Loucy (cell line): Measurements from ENCODE around the gene GREB1L.

ENCODE experiments used
- H2AFZ ChIP-seq: fragments of 200-600 bp; sonication (generic); 2 replicates; pipeline ENCODE4 v1.6.0; 2016; ENCODE audit warnings: antibody characterized with exemption, mild to moderate bottlenecking, low read length, moderate library complexity
- H3F3A ChIP-seq: fragments of 200-600 bp; 2 replicates; pipeline ENCODE4 v1.6.0; 2016; ENCODE audit warnings: antibody characterized with exemption, low read depth, mild to moderate bottlenecking
- H3K27me3 ChIP-seq: fragments of 200-600 bp; sonication (generic); 2 replicates; pipeline ENCODE4 v1.6.1; 2014; ENCODE audit warnings: low read length, mild to moderate bottlenecking; ENCODE audit not compliant: insufficient read depth, poor library complexity, severe bottlenecking
- H3K36me3 ChIP-seq: fragments of 200-600 bp; sonication (generic); 2 replicates; pipeline ENCODE4 v1.6.1; 2016; ENCODE audit warnings: low read length; ENCODE audit not compliant: insufficient read depth
- H3K4me1 ChIP-seq: fragments of 200-600 bp; sonication (generic); 2 replicates; pipeline ENCODE4 v1.5.1; 2014; ENCODE audit warnings: low read length, mild to moderate bottlenecking; ENCODE audit not compliant: insufficient read depth, poor library complexity, severe bottlenecking
- H3K4me2 ChIP-seq: fragments of 200-600 bp; sonication (generic); 2 replicates; pipeline ENCODE4 v1.6.0; 2014; ENCODE audit warnings: antibody characterized with exemption, low read length, low read depth, mild to moderate bottlenecking; ENCODE audit not compliant: poor library complexity, severe bottlenecking
- H3K4me3 ChIP-seq: fragments of 200-600 bp; sonication (generic); 2 replicates; pipeline ENCODE4 v1.5.1; 2014; ENCODE audit warnings: low read length, mild to moderate bottlenecking, mixed read lengths; ENCODE audit not compliant: poor library complexity, severe bottlenecking
- H3K79me2 ChIP-seq: fragments of 200-600 bp; sonication (generic); 2 replicates; pipeline ENCODE4 v1.6.1; 2014; ENCODE audit warnings: low read length; ENCODE audit not compliant: insufficient read depth
- H3K9ac ChIP-seq: fragments of 200-600 bp; sonication (generic); 2 replicates; pipeline ENCODE4 v1.6.0; 2014; ENCODE audit warnings: mild to moderate bottlenecking, low read depth, low read length, moderate library complexity; ENCODE audit not compliant: poor library complexity, severe bottlenecking
- H3K9me2 ChIP-seq: fragments of 200-600 bp; sonication (generic); replicated peaks from 2 replicates; pipeline ENCODE4 v1.6.1; 2016; ENCODE audit warnings: low read depth, low read length, mixed read lengths
- H3K9me3 ChIP-seq: fragments of 200-600 bp; sonication (generic); 2 replicates; pipeline ENCODE4 v1.6.1; 2014; ENCODE audit warnings: mild to moderate bottlenecking, antibody characterized with exemption, low read length, low read depth; ENCODE audit not compliant: insufficient read depth
- H4K20me1 ChIP-seq: fragments of 200-600 bp; sonication (generic); 2 replicates; pipeline ENCODE4 v1.6.0; 2014; ENCODE audit warnings: antibody characterized with exemption, low read length, mild to moderate bottlenecking; ENCODE audit not compliant: insufficient read depth, poor library complexity, severe bottlenecking
- CTCF ChIP-seq: fragments of 200-600 bp; sonication (generic); conservative IDR thresholded peaks from 2 replicates; pipeline ENCODE4 v1.5.1; 2014; ENCODE audit warnings: mild to moderate bottlenecking, antibody characterized with exemption, low read length
- EZH2phosphoT487 ChIP-seq: fragments of 200-600 bp; IDR thresholded peaks from 2 replicates; pipeline ENCODE4 v1.6.1; 2018; ENCODE audit warnings: antibody characterized with exemption, mild to moderate bottlenecking, moderate library complexity, borderline replicate concordance

GREB1L gene

GRCh38 chr18:21484851-21485636 is 243.0 kb downstream of the GREB1L start:
- Histone ChIP-seq H3K79me2 (no peaks in the 10 kb centered on the region), H3K27me3 (no peaks in the 10 kb centered on the region), H3K4me1 (peaks cover 8% of the 10 kb centered on the region), H3K36me3 (no peaks in the 10 kb centered on the region), H2AFZ (peak overlapping the region; percentile 79), H4K20me1 (no peaks in the 10 kb centered on the region), H3F3A (no peaks in the 10 kb centered on the region), H3K4me2 (peak overlapping the region; percentile 50), H3K9ac (no peak overlapping the region), H3K9me3 (no peaks in the 10 kb centered on the region), H3K9me2 (no peaks in the 10 kb centered on the region), H3K4me3 (no peak overlapping the region)
- TF ChIP-seq EZH2phosphoT487: no peak
- TF ChIP-seq CTCF: no peak

- Histone ChIP-seq H3K9me2 (no peaks in the 10 kb centered on the region), H3K4me1 (peaks cover 8% of the 10 kb centered on the region), H3K79me2 (no peaks in the 10 kb centered on the region), H4K20me1 (no peaks in the 10 kb centered on the region), H3K36me3 (no peaks in the 10 kb centered on the region), H3K9ac (no peak overlapping the region), H3K9me3 (no peaks in the 10 kb centered on the region), H3K27me3 (no peaks in the 10 kb centered on the region), H3F3A (no peaks in the 10 kb centered on the region), H2AFZ (no peak overlapping the region), H3K4me2 (no peak overlapping the region), H3K4me3 (no peak overlapping the region)
- TF ChIP-seq EZH2phosphoT487: no peak
- TF ChIP-seq CTCF: no peak
Observed at GRCh38 chr18:21486905-21487437, 244.9 kb downstream of the GREB1L start.

- Histone ChIP-seq H3K79me2 (no peaks in the 10 kb centered on the region), H2AFZ (peak overlapping the region; percentile 26; the same call in 1 of the 2 replicates), H3K27me3 (no peaks in the 10 kb centered on the region), H3F3A (no peaks in the 10 kb centered on the region), H3K4me3 (no peak overlapping the region), H3K36me3 (no peaks in the 10 kb centered on the region), H3K9me2 (no peaks in the 10 kb centered on the region), H3K4me2 (no peak overlapping the region), H3K9ac (no peak overlapping the region), H3K9me3 (no peaks in the 10 kb centered on the region), H3K4me1 (peaks cover 8% of the 10 kb centered on the region), H4K20me1 (no peaks in the 10 kb centered on the region)
- TF ChIP-seq EZH2phosphoT487: no peak
- TF ChIP-seq CTCF: peak; percentile 93
Observed at GRCh38 chr18:21489119-21489750, 247.2 kb downstream of the GREB1L start.
